ENCODE data around the gene LRRC8E. TPM values are rescaled to one million over a fixed set of nuclear protein-coding genes. Genes with fewer than 3 reads are reported as not detected.

The LRRC8E gene
- total RNA-seq, 1 donor from 2014 or later: 6.6 TPM

GRCh38 chr19:7932930-7933300 lies 44.6 kb downstream of the LRRC8E start:
- peaks cover 11% of the 10 kb centered on the region for H3K4me1 Mint-ChIP-seq (ENCODE audit: low read depth, unreplicated experiment)
- H3K27me3 Mint-ChIP-seq (ENCODE audit: low read depth, unreplicated experiment): no peaks in the 10 kb centered on the region
- H3K4me1 ChIP-seq (ENCODE audit: insufficient read depth, low read length): peaks cover 22% of the 10 kb centered on the region
- peaks cover 8% of the 10 kb centered on the region for H3K36me3 Mint-ChIP-seq (ENCODE audit: low read depth, unreplicated experiment)
- no peak overlapping the region for H3K4me3 ChIP-seq (ENCODE audit: insufficient read depth, low read depth, low read length)
- H3K9me3 ChIP-seq (ENCODE audit: insufficient read depth, low read depth, low read length): no peaks in the 10 kb centered on the region
- FAIRE-seq (no peak), DNase-seq (ENCODE audit: low read depth) (no peak)
- no peaks in the 10 kb centered on the region for H3K27me3 ChIP-seq (ENCODE audit: insufficient read depth, low read length)
- H3K79me2 ChIP-seq (ENCODE audit: insufficient read depth, low read length): no peaks in the 10 kb centered on the region
- no peaks in the 10 kb centered on the region for H3K9me3 Mint-ChIP-seq (ENCODE audit: unreplicated experiment)
- no peak overlapping the region for H3K27ac ChIP-seq (ENCODE audit: low read depth, low read length)
- no peak overlapping the region for H2AFZ ChIP-seq (ENCODE audit: low read depth, low read length)
- no peak overlapping the region for H3K4me2 ChIP-seq (ENCODE audit: low read length)
- no peak for TF ChIP-seq CTCF (IDR thresholded peaks at IDR 0.05; ENCODE audit: insufficient read depth, low read depth, low read length)
- TF ChIP-seq EZH2 (IDR thresholded peaks at IDR 0.05; ENCODE audit: insufficient read depth, low read length): no peak
- no peak overlapping the region for H3K4me3 Mint-ChIP-seq (ENCODE audit: unreplicated experiment)
- no peak overlapping the region for H3K9ac ChIP-seq (ENCODE audit: low read length)
- no peak overlapping the region for H3K27ac Mint-ChIP-seq (ENCODE audit: unreplicated experiment)
- peaks cover 16% of the 10 kb centered on the region for H4K20me1 ChIP-seq (ENCODE audit: insufficient read depth, low read length)
- peaks cover 15% of the 10 kb centered on the region for H3K36me3 ChIP-seq (ENCODE audit: insufficient read depth, low read length)

GRCh38 chr19:7933411-7933810 lies 45.1 kb downstream of the LRRC8E start:
- H3K4me1 Mint-ChIP-seq (ENCODE audit: low read depth, unreplicated experiment): peaks cover 8% of the 10 kb centered on the region
- Histone ChIP-seq H3K27me3 (ENCODE audit: insufficient read depth, low read length) (no peaks in the 10 kb centered on the region), H3K4me2 (ENCODE audit: low read length) (no peak overlapping the region), H3K27ac (ENCODE audit: low read depth, low read length) (no peak overlapping the region), H3K79me2 (ENCODE audit: insufficient read depth, low read length) (no peaks in the 10 kb centered on the region), H4K20me1 (ENCODE audit: insufficient read depth, low read length) (peaks cover 16% of the 10 kb centered on the region), H3K4me3 (ENCODE audit: insufficient read depth, low read depth, low read length) (no peak overlapping the region), H3K9me3 (ENCODE audit: insufficient read depth, low read depth, low read length) (no peaks in the 10 kb centered on the region), H3K9ac (ENCODE audit: low read length) (no peak overlapping the region), H3K4me1 (ENCODE audit: insufficient read depth, low read length) (peaks cover 17% of the 10 kb centered on the region), H3K36me3 (ENCODE audit: insufficient read depth, low read length) (peaks cover 16% of the 10 kb centered on the region), H2AFZ (ENCODE audit: low read depth, low read length) (no peak overlapping the region)
- no peak overlapping the region for H3K4me3 Mint-ChIP-seq (ENCODE audit: unreplicated experiment)
- FAIRE-seq: no peak
- no peaks in the 10 kb centered on the region for H3K9me3 Mint-ChIP-seq (ENCODE audit: unreplicated experiment)
- no peak for DNase-seq (ENCODE audit: low read depth)
- peaks cover 6% of the 10 kb centered on the region for H3K36me3 Mint-ChIP-seq (ENCODE audit: low read depth, unreplicated experiment)
- TF ChIP-seq CTCF (IDR thresholded peaks at IDR 0.05; ENCODE audit: insufficient read depth, low read depth, low read length): no peak
- TF ChIP-seq EZH2 (IDR thresholded peaks at IDR 0.05; ENCODE audit: insufficient read depth, low read length): no peak
- H3K27ac Mint-ChIP-seq (ENCODE audit: unreplicated experiment): no peak overlapping the region
- no peaks in the 10 kb centered on the region for H3K27me3 Mint-ChIP-seq (ENCODE audit: low read depth, unreplicated experiment)

- Mint-ChIP-seq H3K27ac (ENCODE audit: unreplicated experiment) (no peak overlapping the region), H3K4me3 (ENCODE audit: unreplicated experiment) (no peak overlapping the region), H3K9me3 (ENCODE audit: unreplicated experiment) (no peaks in the 10 kb centered on the region), H3K36me3 (ENCODE audit: low read depth, unreplicated experiment) (peaks cover 4% of the 10 kb centered on the region), H3K27me3 (ENCODE audit: low read depth, unreplicated experiment) (no peaks in the 10 kb centered on the region), H3K4me1 (ENCODE audit: low read depth, unreplicated experiment) (peaks cover 2% of the 10 kb centered on the region)
- no peak overlapping the region for H3K4me3 ChIP-seq (ENCODE audit: insufficient read depth, low read depth, low read length)
- peaks cover 14% of the 10 kb centered on the region for H4K20me1 ChIP-seq (ENCODE audit: insufficient read depth, low read length)
- FAIRE-seq (no peak), DNase-seq (ENCODE audit: low read depth) (no peak)
- peaks cover 20% of the 10 kb centered on the region for H3K36me3 ChIP-seq (ENCODE audit: insufficient read depth, low read length)
- H3K79me2 ChIP-seq (ENCODE audit: insufficient read depth, low read length): no peaks in the 10 kb centered on the region
- H3K9ac ChIP-seq (ENCODE audit: low read length): no peak overlapping the region
- no peaks in the 10 kb centered on the region for H3K27me3 ChIP-seq (ENCODE audit: insufficient read depth, low read length)
- H3K4me1 ChIP-seq (ENCODE audit: insufficient read depth, low read length): peaks cover 10% of the 10 kb centered on the region
- H2AFZ ChIP-seq (ENCODE audit: low read depth, low read length): no peak overlapping the region
- TF ChIP-seq EZH2 (IDR thresholded peaks at IDR 0.05; ENCODE audit: insufficient read depth, low read length) (no peak), CTCF (IDR thresholded peaks at IDR 0.05; ENCODE audit: insufficient read depth, low read depth, low read length) (no peak)
- no peak overlapping the region for H3K4me2 ChIP-seq (ENCODE audit: low read length)
- H3K27ac ChIP-seq (ENCODE audit: low read depth, low read length): no peak overlapping the region
- no peaks in the 10 kb centered on the region for H3K9me3 ChIP-seq (ENCODE audit: insufficient read depth, low read depth, low read length)
These were observed 45.8 kb downstream of the LRRC8E start for GRCh38 chr19:7933828-7934725.

Data from astrocyte (in vitro differentiated cells and primary cell).